ENCODE data around the gene FBXL17.

Gene FBXL17

GRCh38 chr5:108084105-108084504 is 297.8 kb downstream of the FBXL17 start:
- TF ChIP-seq CTCF (IDR thresholded peaks at IDR 0.05; ENCODE audit: low read depth, low read length) (no peak), EZH2phosphoT487 (IDR thresholded peaks at IDR 0.05; ENCODE audit: low read depth) (no peak)
- Histone ChIP-seq H3K9me3 (ENCODE audit: insufficient read depth, low read length) (no peaks in the 10 kb centered on the region), H3K27ac (ENCODE audit: low read length) (no peak overlapping the region)

DNA sequence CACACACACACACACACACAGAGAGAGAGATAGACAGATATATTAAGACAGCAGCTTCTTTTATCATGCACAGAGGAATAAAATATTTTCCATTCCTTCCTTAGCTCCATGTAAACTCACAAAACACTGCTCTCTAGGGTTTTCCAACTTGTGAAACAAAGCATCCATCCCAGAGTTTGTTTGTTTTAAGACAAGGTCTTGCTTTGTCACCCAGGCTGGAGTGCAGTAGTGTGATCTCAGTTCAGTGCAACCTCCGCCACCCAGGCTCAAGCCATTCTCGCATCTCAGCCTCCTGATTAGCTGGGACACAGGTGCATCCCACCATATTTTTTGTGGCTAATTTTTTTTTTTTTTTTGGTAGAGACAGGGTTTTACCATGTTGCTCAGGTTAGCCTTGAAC is 298.7 kb downstream of the FBXL17 start:
- Histone ChIP-seq H2AFZ (ENCODE audit: low read depth, low read length) (no peak overlapping the region), H3K9ac (ENCODE audit: low read length) (no peak overlapping the region), H3K27me3 (ENCODE audit: low read depth, low read length) (no peaks in the 10 kb centered on the region), H3K4me1 (ENCODE audit: low read length) (peaks cover 6% of the 10 kb centered on the region), H3K27ac (ENCODE audit: low read length) (no peak overlapping the region), H3K4me3 (ENCODE audit: low read length) (no peak overlapping the region), H3K4me2 (ENCODE audit: low read length) (no peak overlapping the region), H3K9me3 (ENCODE audit: insufficient read depth, low read length) (no peaks in the 10 kb centered on the region), H3K36me3 (replicated peaks; ENCODE audit: low read depth, low read length) (no peaks in the 10 kb centered on the region), H3K79me2 (ENCODE audit: low read length) (no peaks in the 10 kb centered on the region), H4K20me1 (ENCODE audit: insufficient read depth, low read length) (no peaks in the 10 kb centered on the region)
- TF ChIP-seq CTCF (IDR thresholded peaks at IDR 0.05; ENCODE audit: low read depth, low read length), result no peak
- no peak for TF ChIP-seq EZH2phosphoT487 (IDR thresholded peaks at IDR 0.05; ENCODE audit: low read depth)

More at GRCh38 chr5:108084105-108084504, 297.8 kb downstream of the FBXL17 start:
- H3K4me2 ChIP-seq (ENCODE audit: low read length), result no peak overlapping the region
- H3K4me3 ChIP-seq (ENCODE audit: low read length), result no peak overlapping the region
- H3K4me1 ChIP-seq (ENCODE audit: low read length), result no peaks in the 10 kb centered on the region
- no peaks in the 10 kb centered on the region for H3K36me3 ChIP-seq (replicated peaks; ENCODE audit: low read depth, low read length)
- H3K79me2 ChIP-seq (ENCODE audit: low read length), result no peaks in the 10 kb centered on the region
- H2AFZ ChIP-seq (ENCODE audit: low read depth, low read length), result no peak overlapping the region
- H3K27me3 ChIP-seq (ENCODE audit: low read depth, low read length), result no peaks in the 10 kb centered on the region
- H3K9ac ChIP-seq (ENCODE audit: low read length), result no peak overlapping the region
- H4K20me1 ChIP-seq (ENCODE audit: insufficient read depth, low read length), result no peaks in the 10 kb centered on the region

DNA sequence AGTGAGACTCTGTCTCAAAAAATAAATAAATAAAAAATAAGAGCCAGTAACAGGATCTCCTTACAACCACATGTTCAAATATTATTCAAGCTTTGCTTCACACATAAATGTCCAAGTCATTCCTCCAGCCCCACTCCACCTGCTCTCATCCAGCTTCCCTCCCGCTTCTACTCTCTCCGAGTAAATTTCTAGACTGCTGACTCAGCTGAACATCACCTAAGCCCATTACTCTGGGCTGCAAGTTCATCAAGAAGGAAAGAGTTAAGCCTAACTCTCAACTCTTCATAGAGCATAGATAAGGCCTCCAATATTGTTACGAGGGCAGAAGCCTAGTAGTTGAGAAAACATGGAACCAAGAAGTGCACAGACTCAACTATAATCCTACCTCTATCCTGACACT is 300.2 kb downstream of the FBXL17 start:
- Histone ChIP-seq H3K9me3 (ENCODE audit: insufficient read depth, low read length) (no peaks in the 10 kb centered on the region), H3K9ac (ENCODE audit: low read length) (no peak overlapping the region), H3K4me3 (ENCODE audit: low read length) (no peak overlapping the region), H2AFZ (ENCODE audit: low read depth, low read length) (no peak overlapping the region), H3K27me3 (ENCODE audit: low read depth, low read length) (no peaks in the 10 kb centered on the region), H3K4me1 (ENCODE audit: low read length) (peaks cover 6% of the 10 kb centered on the region), H3K36me3 (replicated peaks; ENCODE audit: low read depth, low read length) (no peaks in the 10 kb centered on the region), H3K4me2 (ENCODE audit: low read length) (no peak overlapping the region), H4K20me1 (ENCODE audit: insufficient read depth, low read length) (no peaks in the 10 kb centered on the region), H3K27ac (ENCODE audit: low read length) (no peak overlapping the region), H3K79me2 (ENCODE audit: low read length) (no peaks in the 10 kb centered on the region)
- TF ChIP-seq EZH2phosphoT487 (IDR thresholded peaks at IDR 0.05; ENCODE audit: low read depth) (no peak), CTCF (IDR thresholded peaks at IDR 0.05; ENCODE audit: low read depth, low read length) (no peak)

DNA sequence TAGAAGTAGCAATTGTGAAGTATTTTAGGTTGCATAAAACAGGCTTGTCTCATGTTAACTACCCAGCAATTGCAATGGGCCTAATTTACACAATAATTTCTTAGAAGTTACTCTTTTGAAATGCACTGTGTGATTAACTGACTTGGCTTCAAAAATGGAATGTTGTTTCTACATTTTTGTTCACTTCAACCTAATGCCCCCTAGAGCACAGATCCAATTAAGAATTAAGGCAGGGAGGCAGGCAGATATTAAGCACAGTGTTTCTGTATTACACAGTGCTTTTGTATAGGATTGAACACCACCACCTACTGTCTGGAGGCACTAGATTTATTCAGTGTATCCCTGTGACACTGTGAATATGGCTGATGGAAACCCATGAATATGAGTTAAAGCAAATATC is 302.1 kb downstream of the FBXL17 start:
- no peak overlapping the region for H3K9ac ChIP-seq (ENCODE audit: low read length)
- no peak overlapping the region for H2AFZ ChIP-seq (ENCODE audit: low read depth, low read length)

More for the DNA sequence above, 302.1 kb downstream of the FBXL17 start:
- no peak for TF ChIP-seq EZH2phosphoT487 (IDR thresholded peaks at IDR 0.05; ENCODE audit: low read depth)
- no peak for TF ChIP-seq CTCF (IDR thresholded peaks at IDR 0.05; ENCODE audit: low read depth, low read length)
- H4K20me1 ChIP-seq (ENCODE audit: insufficient read depth, low read length), result no peaks in the 10 kb centered on the region
- no peak overlapping the region for H3K4me2 ChIP-seq (ENCODE audit: low read length)
- peaks cover 6% of the 10 kb centered on the region for H3K4me1 ChIP-seq (ENCODE audit: low read length)
- H3K27me3 ChIP-seq (ENCODE audit: low read depth, low read length), result no peaks in the 10 kb centered on the region
- no peaks in the 10 kb centered on the region for H3K36me3 ChIP-seq (replicated peaks; ENCODE audit: low read depth, low read length)
- H3K79me2 ChIP-seq (ENCODE audit: low read length), result no peaks in the 10 kb centered on the region
- no peak overlapping the region for H3K4me3 ChIP-seq (ENCODE audit: low read length)
- no peaks in the 10 kb centered on the region for H3K9me3 ChIP-seq (ENCODE audit: insufficient read depth, low read length)
- no peak overlapping the region for H3K27ac ChIP-seq (ENCODE audit: low read length)

Data from OCI-LY3 (cell line).